Lower leg skin (tissue), 4 donors: ENCODE results near the gene TXNDC2. TPM values are rescaled to one million over a fixed set of nuclear protein-coding genes. Genes with fewer than 3 reads are reported as not detected.
A peak's percentile ranks its signal among the peaks of the same experiment; 100 is the strongest.

Experiments used
- DNase-seq, 2 donors: peaks; one replicate each; pipeline ENCODE4 v3.0.0-alpha.2; 2019; ENCODE audit warnings: low spot score in 2 of 2
- H3K4me3 ChIP-seq: fragments of 200-600 bp; sonication (generic); 2 replicates; pipeline ENCODE4 v1.5.1; 2017; ENCODE audit warnings: mild to moderate bottlenecking, low read depth; ENCODE audit not compliant: poor library complexity, severe bottlenecking
- CTCF ChIP-seq, 3 donors: fragments of 450-650 bp; IDR thresholded peaks; one replicate each; pipeline ENCODE4 v1.5.1; 2016; ENCODE audit warnings: antibody characterized with exemption in 3 of 3, mild to moderate bottlenecking in 3 of 3, moderate library complexity in 2 of 3
- POLR2A ChIP-seq, 2 donors: fragments of 450-650 bp; IDR thresholded peaks; one replicate each; pipeline ENCODE4 v1.6.1; 2016 to 2017; ENCODE audit warnings: antibody characterized with exemption in 2 of 2, mild to moderate bottlenecking in 1 of 2, moderate library complexity in 1 of 2
- WGBS, 2 donors: methylation state at CpG; one replicate each; pipeline ENCODE4 v1.1.5; 2018; 5-methylcytosine and 5-hydroxymethylcytosine counted together
- intact Hi-C: fragments of 100-400 bp; cut with DNase I; formaldehyde crosslinking; loops from one replicate; pipeline ENCODE4 v1.15.0; 2023; ENCODE audit warnings: low total_unique reads
- total RNA-seq, 4 donors: library from RNA; depleted of rRNA; stranded (reverse); fragments of >200 nt; gene quantifications; one replicate each; pipeline ENCODE4 v1.1.0, GENCODE V29; 2016

Gene TXNDC2
- total RNA-seq, 4 donors from 2014 or later, result 0.06 TPM; not detected in 3

- peak within 1 kb of the TSS; percentile 100 for H3K4me3 ChIP-seq
- TF ChIP-seq CTCF (IDR thresholded peaks at IDR 0.05), result no peak
- peak in 1 of 2 donors; percentile 93 for TF ChIP-seq POLR2A (IDR thresholded peaks at IDR 0.05)
- DNase-seq, result peak; percentile 92 to 99
- WGBS, 2 donors, result 0 to 2% methylated on average over 11 to 43 of the region's 87 CpGs
- intact Hi-C loops, result no loop called here
Measured at GRCh38 chr18:9913526-9914333, 28.0 kb downstream of the TXNDC2 start, which contains the start of gene VAPA. Gene VAPA (plus strand): TSS chr18:9914016. CDS start chr18:9914257, 241 bp downstream.

- intact Hi-C loops, result no loop called here
- DNase-seq, result no peak
- WGBS, 2 donors, result 0% methylated on average over 4 to 10 of the region's 35 CpGs
- peak overlapping the region; percentile 100 for H3K4me3 ChIP-seq
- no peak for TF ChIP-seq CTCF (IDR thresholded peaks at IDR 0.05)
- no peak for TF ChIP-seq POLR2A (IDR thresholded peaks at IDR 0.05)
Measured at GRCh38 chr18:9914334-9914583, 28.5 kb downstream of the TXNDC2 start.

GRCh38 chr18:9914584-9915290 is 29.0 kb downstream of the TXNDC2 start:
- intact Hi-C loops, result loop anchor here (5.0 kb wide), 1 partner anchor 962 kb away; no protein-coding TSS in a partner anchor
- WGBS, 2 donors, result 0 to 1% methylated on average over 15 to 49 of the region's 77 CpGs
- peak overlapping the region; percentile 100 for H3K4me3 ChIP-seq
- TF ChIP-seq POLR2A (IDR thresholded peaks at IDR 0.05) (no peak), CTCF (IDR thresholded peaks at IDR 0.05) (no peak)
- DNase-seq, result peak; percentile 50 to 93

- DNase-seq, result no peak
- 4 to 5% methylated on average over 5 of the region's 5 CpGs for WGBS, 2 donors
- TF ChIP-seq POLR2A (IDR thresholded peaks at IDR 0.05) (no peak), CTCF (IDR thresholded peaks at IDR 0.05) (no peak)
- intact Hi-C loops, result loop anchor here (5.0 kb wide), 1 partner anchor 963 kb away; no protein-coding TSS in a partner anchor
- peak overlapping the region; percentile 100 for H3K4me3 ChIP-seq
Measured at GRCh38 chr18:9915291-9916076, 29.7 kb downstream of the TXNDC2 start.

GRCh38 chr18:9916077-9916639 is 30.4 kb downstream of the TXNDC2 start:
- no peak for DNase-seq
- H3K4me3 ChIP-seq, result no peak overlapping the region
- no peak for TF ChIP-seq POLR2A (IDR thresholded peaks at IDR 0.05)
- TF ChIP-seq CTCF (IDR thresholded peaks at IDR 0.05), result no peak
- WGBS, 2 donors, result 6 to 8% methylated on average over 2 of the region's 2 CpGs
- intact Hi-C loops, result loop anchor here (5.0 kb wide), 1 partner anchor 964 kb away; no protein-coding TSS in a partner anchor
